Pancreas (tissue), 10 donors: Measurements from ENCODE around the gene KRTAP7-1. TPM values are rescaled to one million over a fixed set of nuclear protein-coding genes. Genes with fewer than 3 reads are reported as not detected.

Experiments used
- ATAC-seq, 4 donors: fragments of 200-7000 bp; cut with Tn5 transposase; one replicate each; pipeline versions ENCODE4 v1.8.0 to v1.9.1; 2020; ENCODE audit warnings: mild to moderate bottlenecking in 4 of 4, moderate library complexity in 4 of 4
- DNase-seq, 6 donors: peaks; one replicate each; pipeline ENCODE4 v3.0.0-alpha.2; 2020
- FAIRE-seq: peaks from 2 replicates; lab custom pipeline; 2012; peaks lifted over from hg19 to GRCh38; lab: Jason Lieb, UNC
- H3K27ac ChIP-seq, 4 donors: fragments of 200-600 bp; sonication (generic); 1 replicate in 3 of 4; 2 replicates in 1 of 4; pipeline versions ENCODE4 v1.5.0 to v1.8.0; 2020
- H3K27me3 ChIP-seq, 4 donors: fragments of 200-600 bp; one replicate each; pipeline ENCODE4 v1.8.0; 2021
- H3K36me3 ChIP-seq, 3 donors: fragments of 200-600 bp; sonication (generic) in 1 of 3; one replicate each; pipeline versions ENCODE4 v1.5.0 to v1.8.0; 2020 to 2021
- H3K4me1 ChIP-seq, 3 donors: fragments of 200-600 bp; one replicate each; pipeline ENCODE4 v1.8.0; 2021
- H3K4me3 ChIP-seq, 4 donors: fragments of 200-600 bp; sonication (generic) in 2 of 4; one replicate each; pipeline versions ENCODE4 v1.5.0 to v1.8.0; 2020 to 2021
- H3K9me3 ChIP-seq, 4 donors: fragments of 200-600 bp; one replicate each; pipeline ENCODE4 v1.8.0; 2021
- WGBS, 2 donors: extraction: QIAGEN DNeasy Blood & Tissue Kit; methylation state at CpG; one replicate each; pipeline ENCODE4 v1.1.7; 2013; 5-methylcytosine and 5-hydroxymethylcytosine counted together
- intact Hi-C, 3 donors: fragments of 100-400 bp; cut with DNase I; formaldehyde crosslinking; loops; one replicate each; pipeline versions ENCODE4 v1.11.1 to v1.14.2; 2022
- polyA plus RNA-seq, 2 donors: library from polyadenylated mRNA; stranded (reverse); fragments of 200-250 nt; gene quantifications; one replicate each; pipeline ENCODE4 v1.2.3, GENCODE V29; 2013
- total RNA-seq, 6 donors: library from RNA; stranded (reverse); fragmentation: NEBNext Ultra II Directional in 4 of 6; extraction: Animal tissue kit (Norgen Biotek cat#: 25700) in 4 of 6; gene quantifications; one replicate each; pipeline versions ENCODE4 v1.2.1 to v1.2.4, GENCODE V29; 2021 to 2023
- TF ChIP-seq, protein P1 (sequence below), 4 donors: fragments of 200-600 bp; sonication (generic) in 3 of 4; IDR thresholded peaks; one replicate each; pipeline versions ENCODE4 v1.5.0 to v1.8.0; 2021; ENCODE audit warnings: antibody characterized with exemption in 4 of 4
- donor health status: healthy with polysubstance abuse.
- donor health status: DM: no; HTN: no; CAD: no; lungs with moderate emphysema.
- donor health status: DM: no; HTN: no; CAD: no.
- donor health status: control.
- donor health status: control.
- donor health status: Bipolar disorder and iron deficiency.
- donor health status: DM: yes; HTN: yes; CAD: no.
- donor health status: DM: no; HTN: no; CAD: no.
- donor health status: DM: no; HTN: no; CAD: no.
- donor health status: DM: yes; HTN: yes; CAD: no.

Gene KRTAP7-1
- total and polyA plus RNA-seq, 8 donors = not detected

DNA sequence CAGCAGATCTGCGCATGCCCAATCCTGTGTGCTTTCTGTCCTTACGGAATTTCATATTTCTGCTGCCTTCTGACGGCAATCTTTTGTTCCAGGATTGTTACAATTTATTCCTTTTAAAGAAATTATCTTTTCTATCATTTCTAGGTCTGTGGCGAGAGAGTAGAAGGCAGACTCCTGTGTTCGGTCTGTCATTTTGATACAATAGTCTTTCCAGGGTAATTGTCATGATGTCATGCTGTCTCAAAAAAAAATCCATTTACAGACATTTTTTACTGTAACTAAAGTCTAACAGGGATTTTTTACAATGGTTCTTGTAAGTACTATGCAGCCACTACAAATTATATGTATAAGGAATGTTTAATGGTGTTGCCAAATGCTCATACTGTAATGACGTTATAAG is 9.0 kb upstream of the KRTAP7-1 start:
- TF ChIP-seq, protein P1, sequence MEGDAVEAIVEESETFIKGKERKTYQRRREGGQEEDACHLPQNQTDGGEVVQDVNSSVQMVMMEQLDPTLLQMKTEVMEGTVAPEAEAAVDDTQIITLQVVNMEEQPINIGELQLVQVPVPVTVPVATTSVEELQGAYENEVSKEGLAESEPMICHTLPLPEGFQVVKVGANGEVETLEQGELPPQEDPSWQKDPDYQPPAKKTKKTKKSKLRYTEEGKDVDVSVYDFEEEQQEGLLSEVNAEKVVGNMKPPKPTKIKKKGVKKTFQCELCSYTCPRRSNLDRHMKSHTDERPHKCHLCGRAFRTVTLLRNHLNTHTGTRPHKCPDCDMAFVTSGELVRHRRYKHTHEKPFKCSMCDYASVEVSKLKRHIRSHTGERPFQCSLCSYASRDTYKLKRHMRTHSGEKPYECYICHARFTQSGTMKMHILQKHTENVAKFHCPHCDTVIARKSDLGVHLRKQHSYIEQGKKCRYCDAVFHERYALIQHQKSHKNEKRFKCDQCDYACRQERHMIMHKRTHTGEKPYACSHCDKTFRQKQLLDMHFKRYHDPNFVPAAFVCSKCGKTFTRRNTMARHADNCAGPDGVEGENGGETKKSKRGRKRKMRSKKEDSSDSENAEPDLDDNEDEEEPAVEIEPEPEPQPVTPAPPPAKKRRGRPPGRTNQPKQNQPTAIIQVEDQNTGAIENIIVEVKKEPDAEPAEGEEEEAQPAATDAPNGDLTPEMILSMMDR (IDR thresholded peaks at IDR 0.05) = no peak
- no peak for DNase-seq
- Histone ChIP-seq H3K9me3 (no peaks in the 10 kb centered on the region), H3K4me1 (no peaks in the 10 kb centered on the region), H3K27me3 (no peaks in the 10 kb centered on the region), H3K36me3 (no peaks in the 10 kb centered on the region), H3K27ac (no peak overlapping the region), H3K4me3 (no peak overlapping the region)
- intact Hi-C loops = no loop called here
- WGBS, 2 donors = 91 to 92% methylated on average over 6 of the region's 6 CpGs
- no peak for ATAC-seq
- no peak for FAIRE-seq

DNA sequence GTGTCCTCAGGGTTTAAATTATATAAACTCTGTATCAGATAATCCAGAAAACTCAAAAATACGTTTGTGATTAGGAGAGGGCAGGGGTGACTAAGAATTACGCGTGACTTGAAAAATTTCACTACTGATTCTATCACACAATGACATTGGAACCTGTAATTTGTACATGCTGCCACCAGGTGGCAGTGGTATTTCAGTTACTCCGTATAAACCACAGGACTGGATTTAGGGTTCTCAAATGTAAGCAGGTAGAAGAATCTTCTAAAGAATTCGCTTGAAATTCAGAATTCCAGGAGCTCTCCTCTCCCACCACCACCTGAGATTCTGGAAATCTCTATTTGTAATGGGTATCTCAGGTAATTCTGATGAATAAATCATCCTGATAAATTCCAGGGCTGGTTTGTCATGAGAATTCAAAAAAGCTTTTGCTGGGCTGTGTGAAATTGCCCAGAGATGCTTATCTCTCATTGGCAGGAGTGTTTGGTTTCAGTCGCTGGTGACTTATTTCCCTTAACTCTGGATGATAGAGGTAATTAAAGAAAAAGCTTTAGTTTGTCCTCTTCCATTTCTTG is 1.7 kb upstream of the KRTAP7-1 start:
- DNase-seq = no peak
- intact Hi-C loops = no loop called here
- FAIRE-seq = no peak

GRCh38 chr21:30818837-30819610 is 10.5 kb downstream of the KRTAP7-1 start:
- no peak for FAIRE-seq

More for the DNA sequence above, 1.7 kb upstream of the KRTAP7-1 start:
- ATAC-seq = peak in 1 of 4 donors; percentile 42
- H3K9me3 ChIP-seq = no peaks in the 10 kb centered on the region
- H3K27ac ChIP-seq = no peak overlapping the region
- 35 to 45% methylated on average over 6 of the region's 6 CpGs for WGBS, 2 donors
- no peaks in the 10 kb centered on the region for H3K4me1 ChIP-seq
- TF ChIP-seq, protein P1 (IDR thresholded peaks at IDR 0.05) = peak in 2 of 4 donors; percentile 8 to 39
- H3K27me3 ChIP-seq = no peaks in the 10 kb centered on the region
- H3K36me3 ChIP-seq = no peaks in the 10 kb centered on the region
- no peak overlapping the region for H3K4me3 ChIP-seq

GRCh38 chr21:30813174-30813573 is 16.4 kb downstream of the KRTAP7-1 start, which contains the start of gene KRTAP8-1:
TSS of gene KRTAP8-1 (minus strand) at chr21:30813274. CDS start at chr21:30813220, 54 bp downstream.
- FAIRE-seq = no peak
- Histone ChIP-seq H3K27me3 (no peaks in the 10 kb centered on the region), H3K9me3 (no peaks in the 10 kb centered on the region), H3K4me1 (no peaks in the 10 kb centered on the region), H3K27ac (no peak within 1 kb of the TSS), H3K4me3 (no peak within 1 kb of the TSS), H3K36me3 (no peaks in the 10 kb centered on the region)
- 86 to 94% methylated on average over 5 of the region's 5 CpGs for WGBS, 2 donors
- TF ChIP-seq, protein P1 (IDR thresholded peaks at IDR 0.05) = no peak
- DNase-seq = no peak
- intact Hi-C loops = no loop called here
- no peak for ATAC-seq

More at GRCh38 chr21:30818837-30819610, 10.5 kb downstream of the KRTAP7-1 start:
- Histone ChIP-seq H3K36me3 (no peaks in the 10 kb centered on the region), H3K4me1 (no peaks in the 10 kb centered on the region), H3K4me3 (no peak overlapping the region), H3K9me3 (no peaks in the 10 kb centered on the region), H3K27me3 (no peaks in the 10 kb centered on the region), H3K27ac (no peak overlapping the region)
- ATAC-seq = no peak
- DNase-seq = no peak
- 68 to 73% methylated on average over 7 of the region's 7 CpGs for WGBS, 2 donors
- intact Hi-C loops = no loop called here
- TF ChIP-seq, protein P1 (IDR thresholded peaks at IDR 0.05) = no peak

GRCh38 chr21:30800605-30801004 is 29.0 kb downstream of the KRTAP7-1 start:
- no peak overlapping the region for H3K27ac ChIP-seq
- TF ChIP-seq, protein P1 (IDR thresholded peaks at IDR 0.05) = no peak
- FAIRE-seq = no peak
- no peak for ATAC-seq
- intact Hi-C loops = no loop called here
- H3K27me3 ChIP-seq = no peaks in the 10 kb centered on the region
- H3K36me3 ChIP-seq = no peaks in the 10 kb centered on the region
- no peak overlapping the region for H3K4me3 ChIP-seq
- no peaks in the 10 kb centered on the region for H3K9me3 ChIP-seq
- WGBS, 2 donors = 92 to 100% methylated on average over 1 of the region's 1 CpG
- no peak for DNase-seq
- no peaks in the 10 kb centered on the region for H3K4me1 ChIP-seq
